ENCODE data around the gene ZSCAN20.
A peak's percentile ranks its signal among the peaks of the same experiment; 100 is the strongest.
"Not testable (repeated sequence)": the region's sequence is repeated elsewhere in the genome, so short reads cannot be mapped to it uniquely, and the experiment has no call there.

ZSCAN20 gene

GRCh38 chr1:33488624-33489023, 16.2 kb downstream of the ZSCAN20 start:
- no peak for DNase-seq (ENCODE audit: low read depth)

- DNase-seq (ENCODE audit: low read depth), result no peak
These were observed 22.5 kb downstream of the ZSCAN20 start for GRCh38 chr1:33494929-33495328.

GRCh38 chr1:33497410-33497809, 25.0 kb downstream of the ZSCAN20 start:
- DNase-seq (ENCODE audit: low read depth), result no peak

GRCh38 chr1:33500547-33500946, 28.1 kb downstream of the ZSCAN20 start:
- DNase-seq (ENCODE audit: low read depth), result no peak

- no peak for DNase-seq (ENCODE audit: low read depth)
These were observed 28.9 kb downstream of the ZSCAN20 start for GRCh38 chr1:33501309-33501708.

- DNase-seq (ENCODE audit: low read depth), result no peak
These were observed 29.3 kb downstream of the ZSCAN20 start for GRCh38 chr1:33501774-33502173.

GRCh38 chr1:33502726-33503125, 30.3 kb downstream of the ZSCAN20 start:
- DNase-seq (ENCODE audit: low read depth), result peak; percentile 73

GRCh38 chr1:33503506-33503905, 31.1 kb downstream of the ZSCAN20 start:
- DNase-seq (ENCODE audit: low read depth), result no peak

GRCh38 chr1:33507661-33508060, 35.2 kb downstream of the ZSCAN20 start:
- no peak for DNase-seq (ENCODE audit: low read depth)

GRCh38 chr1:33508151-33508550, 35.7 kb downstream of the ZSCAN20 start:
- no peak for DNase-seq (ENCODE audit: low read depth)

GRCh38 chr1:33509276-33509675, 36.8 kb downstream of the ZSCAN20 start:
- DNase-seq (ENCODE audit: low read depth), result not testable (repeated sequence)

GRCh38 chr1:33512226-33513011, 40.0 kb downstream of the ZSCAN20 start:
- DNase-seq (ENCODE audit: low read depth), result no peak

GRCh38 chr1:33515112-33515511, 42.7 kb downstream of the ZSCAN20 start:
- no peak for DNase-seq (ENCODE audit: low read depth)

- DNase-seq (ENCODE audit: low read depth), result no peak
These were observed 43.2 kb downstream of the ZSCAN20 start for GRCh38 chr1:33515607-33516006.

GRCh38 chr1:33516428-33516827, 44.0 kb downstream of the ZSCAN20 start:
- DNase-seq (ENCODE audit: low read depth), result no peak

GRCh38 chr1:33516891-33517567, 44.6 kb downstream of the ZSCAN20 start:
- DNase-seq (ENCODE audit: low read depth), result no peak

- DNase-seq (ENCODE audit: low read depth), result peak; percentile 4
These were observed 45.3 kb downstream of the ZSCAN20 start for GRCh38 chr1:33517596-33518250.

GRCh38 chr1:33519240-33519884, 46.9 kb downstream of the ZSCAN20 start:
- DNase-seq (ENCODE audit: low read depth), result no peak

GRCh38 chr1:33524586-33524985, 52.1 kb downstream of the ZSCAN20 start:
- no peak for DNase-seq (ENCODE audit: low read depth)

GRCh38 chr1:33527934-33528333, 55.5 kb downstream of the ZSCAN20 start:
- no peak for DNase-seq (ENCODE audit: low read depth)

- no peak for DNase-seq (ENCODE audit: low read depth)
These were observed 57.5 kb downstream of the ZSCAN20 start for GRCh38 chr1:33529957-33530356.

GRCh38 chr1:33532250-33532649, 59.8 kb downstream of the ZSCAN20 start:
- no peak for DNase-seq (ENCODE audit: low read depth)

GRCh38 chr1:33532936-33533335, 60.5 kb downstream of the ZSCAN20 start:
- no peak for DNase-seq (ENCODE audit: low read depth)

Data from iris pigment epithelial cell (primary cell).